ENCODE measurements around the gene CENPX. TPM values are rescaled to one million over a fixed set of nuclear protein-coding genes. Genes with fewer than 3 reads are reported as not detected.

The CENPX gene
- total and polyA plus RNA-seq, 2 of the 13 experiments (the other 11 are each of a cell fraction or from before 2014, with no cell fraction given) = 92.7 to 170 TPM

GRCh38 chr17:82019690-82020571 lies 2.7 kb downstream of the CENPX start (continued):
- TF ChIP-seq BRCA1 (CRISPR knock-in tag; IDR thresholded peaks at IDR 0.05) = no peak
- TF ChIP-seq HNRNPK (IDR thresholded peaks at IDR 0.05; ENCODE audit: low read depth, low read length, poor library complexity, severe bottlenecking) = peak; percentile 45
- TF ChIP-seq U2AF2 (IDR thresholded peaks at IDR 0.05; ENCODE audit: low read depth, low read length) = no peak
- TF ChIP-seq CHD4 (IDR thresholded peaks at IDR 0.05; ENCODE audit: borderline replicate concordance, low read length) = no peak
- TF ChIP-seq TAF1 (CRISPR knock-in tag; IDR thresholded peaks at IDR 0.05) = no peak
- no peak for TF ChIP-seq KLF11 (CRISPR knock-in tag; IDR thresholded peaks at IDR 0.05)
- TF ChIP-seq ZNF282 (IDR thresholded peaks at IDR 0.05; ENCODE audit: partially characterized antibody) = no peak
- peak; percentile 18; the same call in 1 of the 2 replicates for TF ChIP-seq IRF9 (CRISPR knock-in tag; IDR thresholded peaks at IDR 0.05; ENCODE audit: borderline replicate concordance)
- TF ChIP-seq IKZF4 (CRISPR knock-in tag; IDR thresholded peaks at IDR 0.05; ENCODE audit: borderline replicate concordance, low read depth, not compliant biosample characterization) = no peak
- no peak for TF ChIP-seq CEBPG (CRISPR knock-in tag; IDR thresholded peaks at IDR 0.05)
- no peak for TF ChIP-seq ZNF550 (CRISPR knock-in tag; IDR thresholded peaks at IDR 0.05; ENCODE audit: borderline replicate concordance)
- TF ChIP-seq FLYWCH1 (CRISPR knock-in tag; IDR thresholded peaks at IDR 0.05) = no peak
- no peak for TF ChIP-seq ZNF232 (CRISPR knock-in tag; IDR thresholded peaks at IDR 0.05; ENCODE audit: borderline replicate concordance)
- TF ChIP-seq KIAA2018 (CRISPR knock-in tag; IDR thresholded peaks at IDR 0.05; ENCODE audit: borderline replicate concordance) = no peak
- 0 out of 2 replicates have a peak, but pooled peaks have one; percentile 42 for TF ChIP-seq RXRB (CRISPR knock-in tag; IDR thresholded peaks at IDR 0.05; ENCODE audit: borderline replicate concordance)
- no peak for TF ChIP-seq JUNB (CRISPR knock-in tag; IDR thresholded peaks at IDR 0.05; ENCODE audit: borderline replicate concordance)
- no peak for TF ChIP-seq ZNF562 (CRISPR knock-in tag; IDR thresholded peaks at IDR 0.05; ENCODE audit: borderline replicate concordance)
- no peak for TF ChIP-seq FOXJ3 (CRISPR knock-in tag; IDR thresholded peaks at IDR 0.05; ENCODE audit: borderline replicate concordance)
- peak; percentile 68 for TF ChIP-seq RBFOX2 (IDR thresholded peaks at IDR 0.05; ENCODE audit: low read depth, low read length)
- TF ChIP-seq ZNF337 (CRISPR knock-in tag; IDR thresholded peaks at IDR 0.05; ENCODE audit: borderline replicate concordance, low read depth) = no peak
- no peak for TF ChIP-seq SMYD3 (CRISPR knock-in tag; IDR thresholded peaks at IDR 0.05)

Measured in HepG2 (cell line).